Activated CD8-positive, alpha-beta memory T cell treated with anti-CD3 and anti-CD28 coated beads for 36 hours (primary cell): Measurements from ENCODE around the gene KRT31. TPM values are rescaled to one million over a fixed set of nuclear protein-coding genes. Genes with fewer than 3 reads are reported as not detected.
"Not testable (repeated sequence)": the region's sequence is repeated elsewhere in the genome, so short reads cannot be mapped to it uniquely, and the experiment has no call there.

Source experiments
- CTCF ChIA-PET: fragments of 350-600 bp; sonication (Branson Sonifier 250); formaldehyde crosslinking; loops from one replicate; lab custom pipeline; 2021; ENCODE audit warnings: antibody characterized with exemption; lab: Charles Lee
- POLR2A ChIA-PET: fragments of 350-600 bp; sonication (Branson Sonifier 250); formaldehyde crosslinking; loops from one replicate; lab custom pipeline; 2021; ENCODE audit warnings: antibody characterized with exemption; lab: Charles Lee
- total RNA-seq, 2 experiments: library from RNA; stranded (reverse); gene quantifications; one replicate each; pipeline ENCODE4 v1.2.3, GENCODE V29; 2021

Gene KRT31
- total RNA-seq, 2 experiments from 2014 or later: not detected

- CTCF ChIA-PET: no interaction called here
Observed at GRCh38 chr17:41352597-41353366, 44.6 kb downstream of the KRT31 start.

GRCh38 chr17:41351177-41351576, 46.2 kb downstream of the KRT31 start:
- ChIA-PET CTCF (interaction anchor here (0.7 kb wide), 1 partner anchor 59 kb away, joined by 5 read pairs; no protein-coding TSS in a partner anchor), POLR2A (no interaction called here)

More at GRCh38 chr17:41352597-41353366, 44.6 kb downstream of the KRT31 start:
- POLR2A ChIA-PET: no interaction called here

- CTCF ChIA-PET: interaction anchor here (0.7 to 1.0 kb wide), 3 partner anchors 10 to 551 kb away, joined by 3 to 5 read pairs (median 3); partner anchors contain the start of gene KRT28
- POLR2A ChIA-PET: not testable (repeated sequence)
Observed at GRCh38 chr17:41350381-41350878, 47.0 kb downstream of the KRT31 start, which contains the start of gene KRT33A. Gene KRT33A (minus strand): TSS chr17:41350828. CDS start chr17:41350767, 61 bp downstream.

- ChIA-PET POLR2A (no interaction called here), CTCF (no interaction called here)
Observed at GRCh38 chr17:41347869-41348760, 49.3 kb downstream of the KRT31 start.

- CTCF ChIA-PET, POLR2A ChIA-PET: not testable (repeated sequence)
Observed at GRCh38 chr17:41346421-41346820, 51.0 kb downstream of the KRT31 start.

GRCh38 chr17:41345992-41346391, 51.4 kb downstream of the KRT31 start:
- POLR2A ChIA-PET: no interaction called here
- CTCF ChIA-PET: no interaction called here

Other genes with a start within 250 kb of the KRT31 start
- gene KRTAP4-5, start 247.8 kb downstream of the KRT31 start, total RNA-seq: not detected
- gene KRTAP4-4, start 236.9 kb downstream of the KRT31 start, total RNA-seq: not detected
- not detected for gene KRTAP4-3, start 229.4 kb downstream of the KRT31 start, total RNA-seq
- gene KRTAP4-2, start 219.4 kb downstream of the KRT31 start, total RNA-seq: not detected
- not detected for gene KRTAP4-1, start 212.7 kb downstream of the KRT31 start, total RNA-seq
- gene KRTAP9-1, start 207.7 kb downstream of the KRT31 start, total RNA-seq: not detected
- not detected for gene KRTAP9-2, start 171.0 kb downstream of the KRT31 start, total RNA-seq
- gene KRTAP9-3, start 165.2 kb downstream of the KRT31 start, total RNA-seq: not detected
- not detected for gene KRTAP9-8, start 159.6 kb downstream of the KRT31 start, total RNA-seq
- gene KRTAP9-4, start 147.9 kb downstream of the KRT31 start, total RNA-seq: not detected
- not detected for gene KRTAP9-9, start 142.2 kb downstream of the KRT31 start, total RNA-seq
- not detected for gene KRTAP9-6, start 132.2 kb downstream of the KRT31 start, total RNA-seq
- gene KRTAP9-7, start 121.9 kb downstream of the KRT31 start, total RNA-seq: not detected
- not detected for gene KRTAP29-1, start 94.8 kb downstream of the KRT31 start, total RNA-seq
- gene KRTAP16-1, start 88.3 kb downstream of the KRT31 start, total RNA-seq: not detected
- gene KRTAP17-1, start 81.9 kb downstream of the KRT31 start, total RNA-seq: not detected
- not detected for gene KRT33A, start 46.8 kb downstream of the KRT31 start, total RNA-seq
- not detected for gene KRT33B, start 27.8 kb downstream of the KRT31 start, total RNA-seq
- not detected for gene KRT34, start 15.3 kb downstream of the KRT31 start, total RNA-seq
- gene KRT37, start 27.0 kb upstream of the KRT31 start, total RNA-seq: not detected
- gene KRT38, start 43.4 kb upstream of the KRT31 start, total RNA-seq: not detected
- not detected for gene KRT32, start 69.8 kb upstream of the KRT31 start, total RNA-seq
- gene KRT35, start 83.5 kb upstream of the KRT31 start, total RNA-seq: not detected
- gene KRT36, start 92.3 kb upstream of the KRT31 start, total RNA-seq: not detected
- gene KRT13, start 108.0 kb upstream of the KRT31 start, total RNA-seq: not detected
- not detected for gene KRT15, start 121.3 kb upstream of the KRT31 start, total RNA-seq
- not detected for gene KRT19, start 130.7 kb upstream of the KRT31 start, total RNA-seq
- gene KRT9, start 174.5 kb upstream of the KRT31 start, total RNA-seq: not detected
- gene KRT14, start 189.3 kb upstream of the KRT31 start, total RNA-seq: not detected
- gene KRT16, start 215.2 kb upstream of the KRT31 start, total RNA-seq: not detected
- under 1 TPM in 1 of 2 experiments, not detected in 1; 0.27 TPM for gene KRT17, start 227.0 kb upstream of the KRT31 start, total RNA-seq